Measurements from ENCODE around the gene XPNPEP1.

DNA sequence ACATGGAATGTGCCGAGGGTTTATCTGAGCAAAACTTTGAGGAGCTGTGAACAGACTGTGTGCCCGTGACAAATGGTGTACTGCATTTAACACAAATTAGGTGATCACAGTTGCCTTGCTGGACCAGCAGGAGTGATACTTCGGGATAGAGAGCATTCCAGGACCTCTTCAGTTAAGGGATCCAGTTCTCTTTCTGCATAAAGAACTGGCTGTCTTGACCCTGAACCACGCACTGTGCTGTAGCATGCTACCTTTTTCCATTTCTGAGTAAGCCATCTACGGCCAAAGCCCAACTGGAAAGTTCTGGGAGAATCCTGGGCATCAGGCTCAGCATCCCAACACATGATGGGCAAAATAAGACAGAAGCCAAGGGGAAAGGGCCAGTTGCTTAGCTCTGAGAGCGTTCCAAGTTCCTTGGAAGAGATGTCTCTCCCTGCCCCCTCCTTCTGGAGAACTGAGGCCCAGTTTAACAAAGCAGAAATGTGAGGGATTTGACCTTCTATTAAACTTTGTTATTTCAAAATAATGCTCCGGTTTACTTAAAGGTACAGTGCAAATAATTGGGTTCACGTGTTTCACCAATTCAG is 46.5 kb upstream of the XPNPEP1 start:
- TF ChIP-seq POLR2A (IDR thresholded peaks at IDR 0.05; ENCODE audit: low read depth, low read length) (no peak), POU2F2 (IDR thresholded peaks at IDR 0.05; ENCODE audit: low read depth, low read length) (no peak)
